Glutamatergic neuron (in vitro differentiated cells): ENCODE measurements around the gene AGR2. TPM values are rescaled to one million over a fixed set of nuclear protein-coding genes. Genes with fewer than 3 reads are reported as not detected.

Experiments used
- DNase-seq: peaks from one replicate; pipeline ENCODE4 v3.0.0; 2022
- H3K27ac Mint-ChIP-seq: one replicate; pipeline ENCODE4 v1.8.0; 2020; ENCODE audit warnings: mild to moderate bottlenecking, mixed read lengths, inconsistent platforms; ENCODE audit not compliant: unreplicated experiment
- H3K27me3 Mint-ChIP-seq: one replicate; pipeline ENCODE4 v1.8.0; 2020; ENCODE audit warnings: mild to moderate bottlenecking, moderate library complexity, mixed read lengths, inconsistent platforms; ENCODE audit not compliant: unreplicated experiment
- H3K36me3 Mint-ChIP-seq: one replicate; pipeline ENCODE4 v1.8.0; 2020; ENCODE audit warnings: mild to moderate bottlenecking, mixed read lengths, inconsistent platforms; ENCODE audit not compliant: unreplicated experiment
- H3K4me1 Mint-ChIP-seq: one replicate; pipeline ENCODE4 v1.8.0; 2020; ENCODE audit warnings: mild to moderate bottlenecking, low read depth, mixed read lengths, inconsistent platforms; ENCODE audit not compliant: unreplicated experiment
- H3K4me3 Mint-ChIP-seq: one replicate; pipeline ENCODE4 v1.8.0; 2020; ENCODE audit warnings: mild to moderate bottlenecking, mixed read lengths, inconsistent platforms; ENCODE audit not compliant: unreplicated experiment
- H3K9me3 Mint-ChIP-seq: one replicate; pipeline ENCODE4 v1.8.0; 2020; ENCODE audit warnings: mild to moderate bottlenecking, moderate library complexity, mixed read lengths, inconsistent platforms; ENCODE audit not compliant: unreplicated experiment
- CTCF ChIP-seq: fragments of 200-600 bp; sonication (generic); IDR thresholded peaks from one replicate; pipeline ENCODE4 v1.5.0; 2021; ENCODE audit not compliant: partially characterized antibody, unreplicated experiment
- total RNA-seq: library from RNA; stranded (reverse); fragmentation: NEBNext Ultra II Directional; extraction: Animal tissue kit (Norgen Biotek cat#: 25700); gene quantifications from one replicate; pipeline ENCODE4 v1.2.1, GENCODE V29; 2021; ENCODE audit not compliant: unreplicated experiment

The AGR2 gene
- total RNA-seq, 1 donor from 2014 or later = not detected

- no peak for TF ChIP-seq CTCF
- DNase-seq = no peak
- Mint-ChIP-seq H3K9me3 (peaks cover 9% of the 10 kb centered on the region), H3K4me3 (no peak overlapping the region), H3K4me1 (peaks cover 19% of the 10 kb centered on the region), H3K36me3 (no peaks in the 10 kb centered on the region), H3K27ac (peak overlapping the region; percentile 5), H3K27me3 (peaks cover 12% of the 10 kb centered on the region)
These were observed 57.7 kb downstream of the AGR2 start for GRCh38 chr7:16747102-16747501.

DNA sequence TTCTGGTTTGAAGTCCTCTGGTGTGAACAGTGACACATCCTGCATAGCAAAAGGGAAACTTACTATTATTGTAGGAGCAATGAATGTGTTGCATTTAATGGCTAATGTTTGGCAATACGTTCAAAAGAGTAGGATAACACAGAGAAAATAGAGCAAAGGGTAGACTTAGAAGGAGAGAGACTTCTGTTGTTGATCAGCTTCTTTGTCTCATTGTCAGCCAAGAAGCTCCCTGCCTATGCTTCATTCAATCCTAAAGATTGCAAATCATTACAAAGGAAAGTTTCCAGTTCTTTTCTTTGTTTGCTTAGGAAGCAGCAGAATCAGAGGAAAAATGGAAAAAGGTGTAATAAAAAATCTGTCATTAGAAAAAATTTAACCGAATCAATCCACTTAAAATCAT is 59.2 kb downstream of the AGR2 start:
- Mint-ChIP-seq H3K27ac (no peak overlapping the region), H3K36me3 (no peaks in the 10 kb centered on the region), H3K9me3 (peaks cover 9% of the 10 kb centered on the region), H3K4me3 (no peak overlapping the region), H3K27me3 (peaks cover 12% of the 10 kb centered on the region), H3K4me1 (peaks cover 19% of the 10 kb centered on the region)
- no peak for TF ChIP-seq CTCF
- DNase-seq = no peak

DNA sequence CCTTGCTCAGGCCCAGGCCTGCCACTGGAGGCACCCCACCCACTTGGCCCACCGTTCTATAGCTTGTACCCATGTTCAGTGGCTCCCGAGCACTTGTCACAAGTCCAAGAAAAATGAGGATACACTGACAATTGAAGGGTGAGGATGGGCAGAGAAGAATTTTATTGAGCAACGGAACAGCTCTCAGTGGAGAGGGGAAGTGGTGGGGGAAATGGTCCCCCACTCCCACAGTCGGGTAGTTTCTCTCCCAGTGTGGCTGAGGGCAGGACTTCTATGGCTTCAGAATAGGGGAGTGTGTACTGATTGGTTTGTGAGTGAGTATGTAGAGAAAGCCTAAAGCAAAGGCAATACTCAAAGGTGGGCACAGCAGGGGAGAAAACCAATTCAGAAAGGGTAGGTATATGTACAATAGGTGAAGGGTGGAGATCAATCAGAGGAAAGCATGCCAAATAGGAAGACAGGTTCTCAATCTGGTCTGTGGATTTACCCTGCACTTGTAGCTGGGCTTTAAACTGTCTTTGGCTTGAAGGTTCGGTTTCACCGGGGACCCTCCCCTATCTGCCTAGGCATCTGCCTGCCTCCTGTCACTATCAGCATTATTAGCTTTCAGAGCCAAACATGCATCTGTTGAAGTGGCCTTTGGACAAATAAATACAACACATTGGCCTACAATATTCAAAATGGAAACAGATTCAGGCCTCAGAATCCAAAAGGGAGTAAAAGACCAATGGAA is 60.1 kb downstream of the AGR2 start:
- Mint-ChIP-seq H3K4me1 (peaks cover 19% of the 10 kb centered on the region), H3K27me3 (peaks cover 10% of the 10 kb centered on the region), H3K9me3 (peaks cover 9% of the 10 kb centered on the region), H3K27ac (peak overlapping the region; percentile 82), H3K4me3 (peak overlapping the region; percentile 53), H3K36me3 (no peaks in the 10 kb centered on the region)
- no peak for TF ChIP-seq CTCF
- peak; percentile 22 for DNase-seq

- H3K4me1 Mint-ChIP-seq = peaks cover 14% of the 10 kb centered on the region
- H3K27me3 Mint-ChIP-seq = peaks cover 4% of the 10 kb centered on the region
- no peaks in the 10 kb centered on the region for H3K36me3 Mint-ChIP-seq
These were observed 61.6 kb downstream of the AGR2 start for GRCh38 chr7:16743236-16743635.

More at GRCh38 chr7:16743236-16743635, 61.6 kb downstream of the AGR2 start:
- H3K27ac Mint-ChIP-seq = no peak overlapping the region
- DNase-seq = no peak
- peaks cover 3% of the 10 kb centered on the region for H3K9me3 Mint-ChIP-seq
- TF ChIP-seq CTCF = no peak
- H3K4me3 Mint-ChIP-seq = no peak overlapping the region
